Common myeloid progenitor, CD34-positive (primary cell): ENCODE measurements around the gene HCLS1.
"Not testable (repeated sequence)": the region's sequence is repeated elsewhere in the genome, so short reads cannot be mapped to it uniquely, and the experiment has no call there.

Source experiments
- CTCF ChIA-PET: fragments of 350-600 bp; sonication (Branson Sonifier 250); formaldehyde crosslinking; loops from one replicate; lab custom pipeline; 2021; ENCODE audit warnings: antibody characterized with exemption; lab: Charles Lee
- POLR2A ChIA-PET: fragments of 350-600 bp; sonication (Branson Sonifier 250); formaldehyde crosslinking; loops from one replicate; lab custom pipeline; 2021; ENCODE audit warnings: antibody characterized with exemption; lab: Charles Lee
- DNase-seq, 3 donors: peaks; one replicate each; pipeline versions ENCODE4 v3.0.0 to v3.0.0-alpha.2; 2013
- H3K27ac ChIP-seq, 2 experiments: 1 replicate in 1 of 2; 2 replicates in 1 of 2; pipeline ENCODE4 v1.7.0; 2013; ENCODE audit warnings: inconsistent platforms in 2 of 2, low read length in 2 of 2, mild to moderate bottlenecking in 2 of 2, low read depth in 1 of 2, moderate library complexity in 1 of 2; ENCODE audit not compliant: severe bottlenecking in 2 of 2, insufficient read depth in 1 of 2, poor library complexity in 1 of 2
- H3K27me3 ChIP-seq, 5 experiments: replicated peaks in 2 of 5; 1 replicate in 3 of 5; 2 replicates in 2 of 5; pipeline versions ENCODE4 v1.6.1 to v1.7.0; 2013; ENCODE audit warnings: low read length in 4 of 5, mild to moderate bottlenecking in 2 of 5, moderate library complexity in 2 of 5, inconsistent platforms in 1 of 5; ENCODE audit not compliant: insufficient read depth in 5 of 5, control insufficient read depth in 4 of 5
- H3K36me3 ChIP-seq, 4 experiments: 1 replicate in 2 of 4; 2 replicates in 2 of 4; pipeline versions ENCODE4 v1.6.1 to v1.7.0; 2013; ENCODE audit warnings: low read length in 3 of 4, control low read depth in 1 of 4, mild to moderate bottlenecking in 1 of 4; ENCODE audit not compliant: control insufficient read depth in 4 of 4, insufficient read depth in 4 of 4
- H3K4me1 ChIP-seq, 4 experiments: 1 replicate in 3 of 4; 2 replicates in 1 of 4; pipeline versions ENCODE4 v1.6.1 to v1.7.1; 2013; ENCODE audit warnings: low read length in 3 of 4, mild to moderate bottlenecking in 3 of 4, control low read depth in 1 of 4, inconsistent platforms in 1 of 4, moderate library complexity in 1 of 4; ENCODE audit not compliant: control insufficient read depth in 4 of 4, insufficient read depth in 4 of 4; ENCODE audit errors: control extremely low read depth in 1 of 4
- H3K4me3 ChIP-seq, 7 experiments: 1 replicate in 4 of 7; 2 replicates in 3 of 7; pipeline versions ENCODE4 v1.5.1 to v1.7.0; 2013; ENCODE audit warnings: mild to moderate bottlenecking in 7 of 7, low read length in 6 of 7, moderate library complexity in 6 of 7, inconsistent platforms in 2 of 7, low read depth in 2 of 7, control low read depth in 1 of 7; ENCODE audit not compliant: insufficient read depth in 4 of 7, control insufficient read depth in 1 of 7; ENCODE audit errors: extremely low read depth in 1 of 7
- H3K9me3 ChIP-seq, 5 experiments: 1 replicate in 4 of 5; 2 replicates in 1 of 5; pipeline versions ENCODE4 v1.6.1 to v1.7.1; 2013; ENCODE audit warnings: low read length in 4 of 5, mild to moderate bottlenecking in 2 of 5, inconsistent platforms in 1 of 5, low read depth in 1 of 5, moderate library complexity in 1 of 5; ENCODE audit not compliant: control insufficient read depth in 4 of 5, insufficient read depth in 2 of 5; ENCODE audit errors: control extremely low read depth in 1 of 5
- WGBS: methylation state at CpG from one replicate; pipeline ENCODE4 v1.1.5; 2013; ENCODE audit not compliant: insufficient coverage; 5-methylcytosine and 5-hydroxymethylcytosine counted together

HCLS1 gene

DNA sequence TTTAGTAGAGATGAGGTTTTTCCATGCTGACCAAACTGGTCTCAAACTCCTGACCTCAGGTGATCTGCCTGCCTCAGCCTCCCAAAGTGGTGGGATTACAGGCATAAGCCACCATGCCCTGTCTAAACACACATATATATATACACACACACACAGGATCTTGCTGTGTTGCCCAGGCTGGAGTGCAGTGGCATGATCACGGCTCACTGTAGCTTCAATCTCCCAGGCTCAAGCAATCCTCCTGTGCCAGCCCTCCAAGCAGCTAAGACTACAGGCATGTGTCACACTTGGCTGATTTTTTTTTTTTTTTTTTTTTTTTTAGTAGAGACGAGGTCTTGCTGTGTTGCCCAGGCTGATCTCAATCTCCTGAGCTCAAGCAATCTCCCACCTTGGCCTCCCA is 60.8 kb downstream of the HCLS1 start:
- H3K4me1 ChIP-seq, H3K9me3 ChIP-seq, H3K27ac ChIP-seq, DNase-seq, H3K4me3 ChIP-seq, POLR2A ChIA-PET, H3K36me3 ChIP-seq, H3K27me3 ChIP-seq: not testable (repeated sequence)
- CTCF ChIA-PET = interaction anchor here (0.6 kb wide), 1 partner anchor 9 kb away, joined by 3 read pairs; no protein-coding TSS in a partner anchor
- WGBS = 100% methylated on average over 1 of the region's 2 CpGs

DNA sequence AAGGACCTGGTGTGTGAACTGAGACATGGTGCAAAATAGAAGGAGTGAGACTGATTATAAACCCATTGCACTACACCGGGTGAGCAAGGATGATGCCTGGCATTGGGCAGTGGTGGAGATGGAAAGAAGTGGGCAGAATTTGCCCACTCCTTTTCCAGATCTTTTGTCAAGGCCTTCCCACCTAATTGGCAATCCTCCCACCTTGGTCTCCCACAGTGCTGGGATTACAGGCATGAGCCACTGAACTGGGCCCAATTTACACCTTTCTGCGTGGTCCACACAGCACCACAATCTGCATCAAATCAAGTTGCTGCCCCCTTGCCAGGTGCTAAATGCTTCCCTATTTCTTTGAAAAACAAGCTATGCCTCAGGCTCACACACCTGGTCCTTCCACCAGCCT is 62.1 kb downstream of the HCLS1 start:
- DNase-seq = no peak
- Histone ChIP-seq H3K4me3 (no peak overlapping the region), H3K9me3 (no peaks in the 10 kb centered on the region), H3K27ac (no peak overlapping the region), H3K4me1 (no peaks in the 10 kb centered on the region), H3K27me3 (no peaks in the 10 kb centered on the region), H3K36me3 (no peaks in the 10 kb centered on the region)
- ChIA-PET CTCF (no interaction called here), POLR2A (no interaction called here)
- WGBS = 100% methylated on average over 1 of the region's 2 CpGs

DNA sequence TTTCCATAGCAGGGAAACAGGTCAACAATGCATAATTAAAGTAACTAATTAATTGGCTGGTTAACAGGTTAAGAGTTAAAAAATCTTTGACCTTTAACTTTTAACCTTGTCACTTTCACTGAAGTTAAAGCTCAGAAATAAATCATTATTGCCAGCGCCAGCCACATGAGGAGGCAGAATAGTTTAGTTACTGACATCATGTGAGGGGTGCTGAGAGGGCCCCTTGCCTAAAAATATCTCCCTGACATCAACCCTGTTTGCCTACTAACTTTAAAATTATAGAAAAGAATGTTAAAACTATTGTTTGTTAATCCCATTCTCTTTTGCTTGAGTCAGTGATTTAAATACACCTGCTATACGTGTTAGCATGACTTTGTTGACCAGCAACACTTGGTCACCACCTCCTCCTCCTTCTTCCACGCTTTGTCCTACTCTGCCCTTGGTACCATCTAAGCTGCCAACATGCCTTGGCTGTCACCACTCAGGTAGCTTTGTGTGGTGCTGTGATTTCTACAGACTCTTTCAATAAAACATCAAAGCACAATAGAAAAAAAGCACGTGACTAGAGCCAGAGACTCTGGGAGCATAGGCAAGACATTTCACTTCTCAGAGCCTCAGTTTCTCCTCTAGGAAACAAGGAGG is 64.8 kb downstream of the HCLS1 start:
- Histone ChIP-seq H3K9me3 (no peaks in the 10 kb centered on the region), H3K36me3 (no peaks in the 10 kb centered on the region), H3K4me1 (no peaks in the 10 kb centered on the region), H3K4me3 (no peak overlapping the region), H3K27ac (no peak overlapping the region), H3K27me3 (no peaks in the 10 kb centered on the region)
- ChIA-PET POLR2A (no interaction called here), CTCF (no interaction called here)
- DNase-seq = no peak
- WGBS = 100% methylated on average over 2 of the region's 4 CpGs

DNA sequence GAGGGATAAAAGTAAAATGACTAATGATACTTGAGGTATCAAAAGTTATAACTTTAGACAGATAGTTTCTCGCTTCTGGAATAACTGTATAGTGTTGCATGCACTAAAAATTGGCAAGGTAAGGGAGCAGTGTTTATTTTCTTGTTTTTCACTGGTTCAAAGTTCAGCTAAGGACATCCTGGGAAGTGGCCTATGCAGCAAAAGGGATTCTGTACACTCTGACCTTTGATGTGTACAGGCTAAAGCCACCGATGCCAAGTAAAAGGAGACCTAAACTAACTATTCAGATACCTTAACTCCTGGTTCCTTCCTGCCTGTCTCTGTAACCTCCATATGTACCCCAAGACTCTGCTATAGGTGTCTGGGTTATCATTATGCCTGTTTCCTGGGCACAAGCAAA is 65.9 kb downstream of the HCLS1 start:
- ChIA-PET CTCF (no interaction called here), POLR2A (no interaction called here)
- DNase-seq = no peak
- Histone ChIP-seq H3K9me3 (no peaks in the 10 kb centered on the region), H3K27ac (no peak overlapping the region), H3K27me3 (no peaks in the 10 kb centered on the region), H3K36me3 (no peaks in the 10 kb centered on the region), H3K4me1 (no peaks in the 10 kb centered on the region), H3K4me3 (no peak overlapping the region)
- 92% methylated on average over 2 of the region's 2 CpGs for WGBS

DNA sequence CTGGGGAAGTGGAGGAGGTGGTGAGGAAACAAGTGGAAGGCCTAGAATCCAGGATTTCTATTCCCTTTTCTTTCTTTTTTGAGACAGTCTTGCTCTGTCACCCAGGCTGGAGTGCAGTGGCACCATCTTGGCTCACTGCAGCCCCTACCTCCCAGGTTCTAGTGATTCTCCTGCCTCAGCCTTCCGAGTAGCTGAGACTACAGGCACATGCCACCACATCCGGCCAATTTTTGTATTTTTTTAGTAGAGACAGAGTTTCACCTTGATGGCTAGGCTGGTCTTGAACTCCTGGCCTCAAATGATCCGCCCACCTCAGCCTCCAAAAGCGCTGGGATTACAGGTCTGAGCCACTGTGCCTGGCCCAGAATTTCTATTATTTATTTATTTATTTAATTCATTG is 66.9 kb downstream of the HCLS1 start:
- H3K27ac ChIP-seq, DNase-seq, H3K4me1 ChIP-seq, H3K9me3 ChIP-seq, H3K4me3 ChIP-seq, CTCF ChIA-PET, POLR2A ChIA-PET, H3K27me3 ChIP-seq, H3K36me3 ChIP-seq: not testable (repeated sequence)
- 95% methylated on average over 2 of the region's 4 CpGs for WGBS

DNA sequence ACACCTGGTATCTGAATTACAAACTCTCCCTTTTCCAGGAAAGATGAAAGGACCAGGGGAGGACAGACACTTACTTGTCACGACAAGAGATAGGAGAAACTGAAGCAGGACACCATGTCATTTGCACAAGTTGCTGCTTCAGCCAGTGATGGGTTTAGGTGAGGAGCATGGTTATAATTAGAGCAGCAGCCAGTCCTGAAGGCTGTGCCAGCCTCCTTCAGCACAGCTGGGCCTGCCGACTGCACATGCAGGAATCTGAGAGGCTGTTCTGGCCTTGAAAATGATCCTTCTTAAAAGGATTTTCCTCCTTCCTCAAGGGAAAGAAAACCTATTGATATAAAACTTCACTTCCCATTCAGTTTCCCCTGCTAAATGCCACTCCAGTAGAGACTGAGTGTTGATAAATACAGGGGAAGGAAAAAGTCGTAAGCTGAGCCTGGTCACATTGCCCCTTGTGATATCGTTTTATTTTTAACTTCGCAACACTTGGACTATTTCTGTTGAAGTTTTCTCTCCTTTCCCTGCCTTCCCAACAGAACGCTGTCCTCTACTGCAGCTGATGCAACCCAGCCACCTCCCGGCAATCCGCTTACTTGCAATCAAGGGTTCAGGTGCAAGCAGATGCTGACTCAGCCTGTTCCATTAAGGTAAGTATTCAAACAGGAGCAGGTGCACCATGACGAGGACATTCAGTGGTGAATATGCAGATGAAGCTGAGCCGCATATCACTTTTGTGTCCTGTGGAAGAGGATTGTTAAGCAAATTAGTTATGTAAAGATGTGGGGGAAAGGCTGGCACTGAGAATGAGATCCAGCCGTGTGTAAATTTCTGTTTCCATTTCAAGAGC is 67.6 kb downstream of the HCLS1 start, which contains the start of gene FBXO40:
Gene FBXO40 (plus strand): TSS at position 524 of the 847 bp plus-strand sequence. CDS start 27,197 bp downstream, outside the sequence.
- no peaks in the 10 kb centered on the region for H3K9me3 ChIP-seq
- no peaks in the 10 kb centered on the region for H3K36me3 ChIP-seq
- DNase-seq = no peak
- H3K27me3 ChIP-seq = no peaks in the 10 kb centered on the region
- POLR2A ChIA-PET = no interaction called here
- H3K4me1 ChIP-seq = no peaks in the 10 kb centered on the region
- CTCF ChIA-PET = interaction anchor here (1.3 kb wide), 1 partner anchor 11 kb away, joined by 3 read pairs; no protein-coding TSS in a partner anchor
- H3K27ac ChIP-seq = no peak within 1 kb of the TSS
- 84% methylated on average over 10 of the region's 11 CpGs for WGBS
- H3K4me3 ChIP-seq = no peak within 1 kb of the TSS

DNA sequence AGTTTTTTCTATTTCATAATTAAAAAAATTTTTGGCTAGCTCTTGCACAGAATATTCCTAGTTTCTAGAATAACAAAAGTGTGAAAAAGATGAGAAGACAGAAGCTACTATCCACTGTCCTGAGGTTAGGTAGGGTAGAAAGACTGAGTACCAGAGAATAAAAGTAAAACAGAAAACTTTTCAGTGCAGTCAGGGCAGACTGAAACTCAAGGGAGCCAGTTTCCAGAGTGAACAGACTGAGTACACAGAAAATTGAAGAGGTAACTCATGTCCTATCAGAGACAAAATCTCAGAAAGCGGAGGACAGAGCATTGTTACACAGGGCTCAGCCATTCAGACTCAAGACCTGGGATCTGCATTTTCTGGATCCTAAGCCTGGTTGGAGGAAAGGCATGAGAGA is 76.3 kb downstream of the HCLS1 start:
- no peak overlapping the region for H3K4me3 ChIP-seq
- CTCF ChIA-PET = interaction anchor here (1.1 kb wide), 1 partner anchor 9 kb away, joined by 3 read pairs; no protein-coding TSS in a partner anchor
- POLR2A ChIA-PET = no interaction called here
- H3K4me1 ChIP-seq = no peaks in the 10 kb centered on the region
- H3K27ac ChIP-seq = no peak overlapping the region
- no peaks in the 10 kb centered on the region for H3K27me3 ChIP-seq
- 100% methylated on average over 1 of the region's 1 CpG for WGBS
- no peaks in the 10 kb centered on the region for H3K36me3 ChIP-seq
- DNase-seq = no peak
- no peaks in the 10 kb centered on the region for H3K9me3 ChIP-seq
